ENCODE results near the gene HSPA9. TPM values are rescaled to one million over a fixed set of nuclear protein-coding genes. Genes with fewer than 3 reads are reported as not detected.

HSPA9 gene
- total and polyA plus RNA-seq, 2 donors (not counting 1 experiment from before 2014, with no cell fraction given), result 66.5 to 139 TPM

GRCh38 chr5:138570871-138571270 lies 4.3 kb downstream of the HSPA9 start:
- ChIA-PET CTCF (no interaction called here), POLR2A (no interaction called here)
- intact Hi-C loops (cut with micrococcal nuclease), result loop anchor here (10.0 kb wide), 2 partner anchors 536 to 816 kb away; partner anchors contain the start of genes FAM13B and HNRNPA0
- Histone ChIP-seq H3K27me3 (replicated peaks in 1 of 4; ENCODE audit: control extremely low read depth in 1 of 4, control insufficient read depth in 3 of 4, insufficient read depth in 4 of 4, low read length in 3 of 4) (no peaks in the 10 kb centered on the region), H3K4me1 (ENCODE audit: control insufficient read depth in 2 of 2, insufficient read depth in 2 of 2, low read length in 2 of 2) (peaks cover 10 to 12% of the 10 kb centered on the region in 2 donors), H3K79me2 (ENCODE audit: control insufficient read depth, insufficient read depth, low read length) (peaks cover 77% of the 10 kb centered on the region), H3K27ac (ENCODE audit: low read length in 2 of 2) (no peak overlapping the region), H2AFZ (ENCODE audit: insufficient read depth, low read depth, low read length, poor library complexity, severe bottlenecking) (no peak overlapping the region), H3K9ac (ENCODE audit: low read length) (no peak overlapping the region), H3K4me3 (ENCODE audit: control extremely low read depth in 1 of 5, extremely low read depth in 1 of 5, insufficient read depth in 1 of 5, low read depth in 2 of 5, low read length in 4 of 5) (no peak overlapping the region), H3K4me2 (replicated peaks; ENCODE audit: low read depth, low read length, poor library complexity, severe bottlenecking) (no peak overlapping the region), H3K36me3 (replicated peaks in 1 of 2; ENCODE audit: control extremely low read depth in 1 of 2, control insufficient read depth in 1 of 2, extremely low read depth in 1 of 2, insufficient read depth in 2 of 2, low read length in 1 of 2) (peaks cover 2 to 73% of the 10 kb centered on the region in 2 experiments), H3K9me3 (ENCODE audit: control extremely low read depth in 1 of 3, control insufficient read depth in 2 of 3, insufficient read depth in 1 of 3, low read length in 2 of 3) (no peaks in the 10 kb centered on the region), H4K20me1 (ENCODE audit: control insufficient read depth, insufficient read depth, low read length, poor library complexity, severe bottlenecking) (peaks cover 22% of the 10 kb centered on the region)
- WGBS (ENCODE audit: insufficient coverage), result 93% methylated on average over 2 of the region's 9 CpGs
- Mint-ChIP-seq H3K9me3 (ENCODE audit: insufficient read depth) (no peaks in the 10 kb centered on the region), H3K4me1 (peaks cover 29% of the 10 kb centered on the region), H3K4me3 (no peak overlapping the region), H3K27ac (no peak overlapping the region), H3K27me3 (no peaks in the 10 kb centered on the region)
- no peak for DNase-seq
- TF ChIP-seq EZH2 (IDR thresholded peaks at IDR 0.05; ENCODE audit: borderline replicate concordance, insufficient read depth, low read depth, low read length, poor library complexity, severe bottlenecking) (no peak), CTCF (IDR thresholded peaks at IDR 0.05) (no peak)
- ATAC-seq (ENCODE audit: low read depth), result no peak

- CTCF ChIA-PET, result interaction anchor here (0.8 kb wide), 1 partner anchor 19 kb away, joined by 3 read pairs; no protein-coding TSS in a partner anchor
- Histone ChIP-seq H3K9ac (ENCODE audit: low read length) (no peak overlapping the region), H3K27ac (ENCODE audit: low read length in 2 of 2) (no peak overlapping the region), H4K20me1 (ENCODE audit: control insufficient read depth, insufficient read depth, low read length, poor library complexity, severe bottlenecking) (peaks cover 30% of the 10 kb centered on the region), H3K79me2 (ENCODE audit: control insufficient read depth, insufficient read depth, low read length) (peaks cover 85% of the 10 kb centered on the region), H3K4me1 (ENCODE audit: control insufficient read depth in 2 of 2, insufficient read depth in 2 of 2, low read length in 2 of 2) (peaks cover 8 to 12% of the 10 kb centered on the region in 2 donors), H3K4me3 (ENCODE audit: control extremely low read depth in 1 of 5, extremely low read depth in 1 of 5, insufficient read depth in 1 of 5, low read depth in 2 of 5, low read length in 4 of 5) (no peak overlapping the region), H3K36me3 (replicated peaks in 1 of 2; ENCODE audit: control extremely low read depth in 1 of 2, control insufficient read depth in 1 of 2, extremely low read depth in 1 of 2, insufficient read depth in 2 of 2, low read length in 1 of 2) (peaks cover 4 to 84% of the 10 kb centered on the region in 2 experiments), H2AFZ (ENCODE audit: insufficient read depth, low read depth, low read length, poor library complexity, severe bottlenecking) (no peak overlapping the region), H3K9me3 (ENCODE audit: control extremely low read depth in 1 of 3, control insufficient read depth in 2 of 3, insufficient read depth in 1 of 3, low read length in 2 of 3) (no peaks in the 10 kb centered on the region), H3K27me3 (replicated peaks in 1 of 4; ENCODE audit: control extremely low read depth in 1 of 4, control insufficient read depth in 3 of 4, insufficient read depth in 4 of 4, low read length in 3 of 4) (no peaks in the 10 kb centered on the region), H3K4me2 (replicated peaks; ENCODE audit: low read depth, low read length, poor library complexity, severe bottlenecking) (no peak overlapping the region)
- POLR2A ChIA-PET, result interaction anchor here (0.7 kb wide), 1 partner anchor 233 kb away, joined by 3 read pairs; no protein-coding TSS in a partner anchor
- WGBS (ENCODE audit: insufficient coverage), result 96% methylated on average over 5 of the region's 7 CpGs
- ATAC-seq (ENCODE audit: low read depth) (no peak), DNase-seq (no peak)
- H3K27me3 Mint-ChIP-seq, result no peaks in the 10 kb centered on the region
- H3K9me3 Mint-ChIP-seq (ENCODE audit: insufficient read depth), result no peaks in the 10 kb centered on the region
- no peak overlapping the region for H3K27ac Mint-ChIP-seq
- H3K4me1 Mint-ChIP-seq, result peaks cover 22% of the 10 kb centered on the region
- TF ChIP-seq CTCF (IDR thresholded peaks at IDR 0.05) (no peak), EZH2 (IDR thresholded peaks at IDR 0.05; ENCODE audit: borderline replicate concordance, insufficient read depth, low read depth, low read length, poor library complexity, severe bottlenecking) (no peak)
- intact Hi-C loops (cut with micrococcal nuclease), result loop anchor here (10.0 kb wide), 2 partner anchors 535 to 815 kb away; partner anchors contain the start of genes FAM13B and HNRNPA0
- H3K4me3 Mint-ChIP-seq, result no peak overlapping the region
Observed at GRCh38 chr5:138569782-138570181, 5.4 kb downstream of the HSPA9 start.
